Inflammatory macrophage treated with lipopolysaccharide for 4 hours (primary cell): ENCODE measurements around the gene TRIM62.
"Not testable (repeated sequence)": the region's sequence is repeated elsewhere in the genome, so short reads cannot be mapped to it uniquely, and the experiment has no call there.

Experiments
- DNase-seq: peaks from one replicate; pipeline ENCODE4 v3.0.0-alpha.2; 2020

TRIM62 gene

DNA sequence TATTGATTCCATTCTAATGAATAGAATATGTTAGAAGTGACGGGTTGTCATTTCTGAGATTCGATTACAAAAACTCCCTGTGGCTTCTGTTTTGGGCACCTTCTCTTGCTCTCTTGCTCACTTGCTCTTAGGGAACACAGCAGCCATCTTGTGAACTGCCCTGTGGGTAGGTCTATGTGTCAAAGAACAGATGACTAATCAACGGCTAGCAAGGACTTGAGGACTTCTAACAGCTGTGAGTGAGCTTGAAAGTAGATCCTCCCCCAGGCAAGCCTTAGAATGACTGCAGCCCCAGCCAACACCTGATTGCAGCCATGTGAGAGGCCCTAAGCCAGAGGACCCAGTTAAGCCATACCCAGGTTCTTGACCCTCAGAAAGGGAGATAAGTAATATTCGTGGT lies 51.5 kb downstream of the TRIM62 start:
- DNase-seq, result peak; percentile 24

- no peak for DNase-seq
Observed at GRCh38 chr1:33128781-33129180, 53.1 kb downstream of the TRIM62 start.

DNA sequence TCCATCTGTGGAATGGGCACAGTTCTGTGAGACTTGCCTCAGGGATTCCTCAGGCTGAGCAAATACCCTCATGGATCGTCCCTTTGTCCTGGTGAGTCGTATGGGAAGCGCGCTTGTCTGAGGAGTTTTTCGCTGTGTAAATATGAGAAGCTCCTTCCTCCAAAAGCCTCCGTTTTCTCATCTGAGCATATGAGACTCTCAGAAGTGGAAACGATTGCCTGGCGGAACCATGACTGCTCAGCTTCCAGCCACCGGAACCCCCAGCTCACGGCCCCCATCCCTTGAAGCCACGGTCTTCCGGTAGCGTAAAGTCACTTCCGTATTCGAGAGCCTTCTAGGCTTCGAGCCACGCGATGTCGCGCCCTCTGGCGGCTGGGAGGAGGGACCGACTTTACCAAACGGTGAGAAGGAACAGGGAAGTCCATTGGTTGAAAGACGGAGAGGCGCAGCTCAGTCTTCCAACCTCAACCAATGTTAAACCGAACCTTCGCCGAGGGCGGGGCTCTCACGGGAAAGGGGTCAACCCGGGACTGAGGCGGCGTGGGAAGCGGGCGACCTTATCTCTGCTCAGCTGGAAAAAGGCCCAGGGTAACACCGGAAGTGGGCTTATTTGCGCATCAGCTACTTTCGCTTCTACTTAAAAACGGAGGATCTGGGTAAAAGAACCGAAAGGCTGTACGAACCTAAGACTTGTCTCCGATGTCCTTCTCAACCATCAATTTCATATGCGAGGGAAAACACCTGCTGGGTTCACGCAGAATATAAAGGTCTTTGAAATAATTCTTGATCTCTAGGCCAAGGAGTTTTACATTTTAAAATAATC lies 54.6 kb downstream of the TRIM62 start:
- DNase-seq, result peak; percentile 100

DNA sequence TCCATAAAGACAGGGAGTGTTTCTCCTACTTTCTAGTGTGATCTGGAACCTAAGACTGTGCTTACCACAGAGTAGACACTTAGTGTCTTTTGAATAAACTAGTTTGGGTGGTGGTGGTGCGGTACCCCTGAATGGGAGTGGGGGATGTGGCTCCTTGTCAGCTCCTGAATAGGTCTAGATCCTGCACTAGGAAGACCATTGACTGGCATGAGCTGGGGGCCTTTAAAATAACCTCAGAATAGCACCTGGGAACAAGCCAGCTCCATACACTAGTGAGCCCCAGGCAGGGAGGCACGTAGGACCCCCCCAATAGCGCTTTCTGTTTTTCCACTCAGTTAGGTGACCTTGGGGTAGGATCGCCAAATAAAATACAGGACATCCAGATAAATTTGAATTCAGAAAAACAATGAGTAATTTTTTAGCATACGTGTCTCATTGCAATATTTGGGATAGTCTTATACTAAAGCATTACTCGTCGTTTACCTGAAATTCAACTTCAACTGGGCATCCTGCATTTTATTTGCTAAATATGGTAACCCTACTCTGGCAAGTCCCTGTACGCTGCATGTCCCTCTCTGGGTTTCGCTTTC lies 55.3 kb downstream of the TRIM62 start:
- DNase-seq, result no peak

DNA sequence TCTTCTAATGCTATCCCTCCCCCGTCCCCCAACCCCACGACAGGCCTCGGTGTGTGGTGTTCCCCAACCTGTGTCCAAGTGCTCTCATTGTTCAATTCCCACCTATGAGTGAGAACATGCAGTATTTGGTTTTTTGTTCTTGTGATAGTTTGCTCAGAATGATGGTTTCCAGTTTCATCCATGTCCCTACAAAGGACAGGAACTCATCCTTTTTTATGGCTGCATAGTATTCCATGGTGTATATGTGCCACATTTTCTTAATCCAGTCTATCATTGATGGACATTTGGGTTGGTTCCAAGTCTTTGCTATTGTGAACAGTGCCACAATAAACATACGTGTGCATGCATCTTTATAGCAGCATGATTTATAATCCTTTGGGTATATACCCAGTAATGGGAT lies 57.2 kb downstream of the TRIM62 start:
- DNase-seq, result not testable (repeated sequence)

GRCh38 chr1:33123266-33123665 lies 58.6 kb downstream of the TRIM62 start:
- DNase-seq, result no peak

GRCh38 chr1:33122483-33123178 lies 59.2 kb downstream of the TRIM62 start:
- no peak for DNase-seq

DNA sequence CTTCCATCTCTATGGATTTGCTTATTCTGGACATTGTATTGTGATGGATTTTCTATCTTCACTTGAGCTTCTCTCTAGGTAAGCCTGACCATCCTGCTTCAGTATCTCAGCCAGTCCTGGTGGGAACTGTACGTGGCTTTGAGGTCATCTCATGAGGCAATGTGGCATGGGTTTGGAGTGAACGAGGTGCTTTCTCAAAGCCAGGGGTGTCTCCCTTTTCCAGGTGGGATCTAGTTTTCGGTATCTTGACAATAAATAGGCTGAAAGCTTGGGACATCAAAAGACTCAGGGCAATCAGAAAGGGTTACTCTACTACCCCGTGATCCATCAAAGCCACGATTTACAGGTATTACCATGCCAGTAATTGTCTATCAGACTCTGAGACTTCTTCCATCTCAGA lies 60.1 kb downstream of the TRIM62 start:
- DNase-seq, result no peak

- no peak for DNase-seq
Observed at GRCh38 chr1:33120436-33121231, 61.2 kb downstream of the TRIM62 start.

- DNase-seq, result no peak
Observed at GRCh38 chr1:33119532-33120217, 62.2 kb downstream of the TRIM62 start.

DNA sequence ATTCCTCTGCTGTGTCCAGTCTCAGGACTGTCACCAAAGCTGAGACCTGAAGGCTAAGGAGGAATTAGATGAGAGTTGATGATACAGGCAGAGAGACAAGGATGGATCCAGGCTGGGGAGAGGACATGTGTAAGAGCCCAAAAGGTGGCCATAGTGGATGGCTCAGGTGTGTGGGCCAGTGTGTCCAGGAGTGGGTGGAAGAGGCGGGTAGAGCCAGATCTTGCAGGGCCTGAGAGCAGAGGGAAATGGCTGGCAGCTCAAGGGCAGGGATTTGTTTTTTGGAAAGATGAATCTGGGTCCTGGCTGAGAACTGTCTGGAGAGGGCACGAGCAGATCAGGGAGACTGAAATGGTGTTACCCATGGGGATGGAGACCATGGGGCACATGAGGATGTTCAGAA lies 62.8 kb downstream of the TRIM62 start:
- no peak for DNase-seq

GRCh38 chr1:33118274-33118673 lies 63.6 kb downstream of the TRIM62 start:
- peak; percentile 35 for DNase-seq

DNA sequence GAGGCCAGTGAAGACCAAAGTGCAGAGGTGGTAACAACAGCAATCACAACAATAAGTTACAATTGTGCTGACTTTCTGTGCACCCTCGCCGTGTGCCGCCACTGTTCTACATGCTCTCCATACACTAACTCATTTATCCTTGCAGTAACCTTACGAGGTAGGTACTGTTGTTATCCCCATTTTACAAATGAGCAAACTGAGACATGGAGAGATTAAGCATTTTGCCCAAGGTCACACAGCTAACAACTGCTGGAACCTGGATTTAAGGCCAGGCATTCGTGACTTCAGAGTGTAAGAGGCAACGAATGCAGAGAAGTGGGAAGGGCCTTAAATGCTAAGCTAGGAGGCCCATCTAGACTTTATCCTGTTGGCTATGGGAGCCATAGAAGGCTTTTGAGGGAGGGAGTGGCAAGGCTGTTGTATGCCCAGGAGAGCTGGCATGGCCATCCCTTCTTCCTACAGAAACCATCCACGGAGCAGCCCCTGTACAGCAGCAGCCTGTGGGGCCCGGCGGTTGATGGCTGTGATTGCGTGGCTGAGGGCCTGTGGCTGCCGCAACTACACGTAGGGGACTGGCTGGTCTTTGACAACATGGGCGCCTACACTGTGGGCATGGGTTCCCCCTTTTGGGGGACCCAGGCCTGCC lies 64.3 kb downstream of the TRIM62 start:
- DNase-seq, result no peak

- DNase-seq, result peak; percentile 16
Observed at GRCh38 chr1:33111965-33112364, 69.9 kb downstream of the TRIM62 start.

DNA sequence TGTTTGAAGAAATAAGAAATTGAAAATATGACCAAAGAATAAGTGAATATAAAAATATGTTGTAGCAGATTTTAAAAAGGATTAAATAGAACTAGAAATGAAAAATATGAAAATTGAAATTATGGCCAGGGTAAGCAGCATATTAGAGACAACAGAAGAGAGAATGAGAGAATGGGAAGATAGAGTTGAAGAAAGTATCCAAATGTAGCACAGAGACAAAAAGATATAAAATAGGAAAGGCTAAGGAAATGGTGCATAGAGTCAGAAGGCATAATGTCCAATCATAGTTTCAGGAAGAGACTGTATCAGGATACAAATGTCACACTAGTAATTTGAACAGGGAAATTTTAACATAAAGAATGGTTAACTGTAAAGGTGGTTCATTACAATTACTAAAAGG lies 71.4 kb downstream of the TRIM62 start:
- no peak for DNase-seq

GRCh38 chr1:33100119-33100415 lies 81.8 kb downstream of the TRIM62 start:
- DNase-seq, result not testable (repeated sequence)

DNA sequence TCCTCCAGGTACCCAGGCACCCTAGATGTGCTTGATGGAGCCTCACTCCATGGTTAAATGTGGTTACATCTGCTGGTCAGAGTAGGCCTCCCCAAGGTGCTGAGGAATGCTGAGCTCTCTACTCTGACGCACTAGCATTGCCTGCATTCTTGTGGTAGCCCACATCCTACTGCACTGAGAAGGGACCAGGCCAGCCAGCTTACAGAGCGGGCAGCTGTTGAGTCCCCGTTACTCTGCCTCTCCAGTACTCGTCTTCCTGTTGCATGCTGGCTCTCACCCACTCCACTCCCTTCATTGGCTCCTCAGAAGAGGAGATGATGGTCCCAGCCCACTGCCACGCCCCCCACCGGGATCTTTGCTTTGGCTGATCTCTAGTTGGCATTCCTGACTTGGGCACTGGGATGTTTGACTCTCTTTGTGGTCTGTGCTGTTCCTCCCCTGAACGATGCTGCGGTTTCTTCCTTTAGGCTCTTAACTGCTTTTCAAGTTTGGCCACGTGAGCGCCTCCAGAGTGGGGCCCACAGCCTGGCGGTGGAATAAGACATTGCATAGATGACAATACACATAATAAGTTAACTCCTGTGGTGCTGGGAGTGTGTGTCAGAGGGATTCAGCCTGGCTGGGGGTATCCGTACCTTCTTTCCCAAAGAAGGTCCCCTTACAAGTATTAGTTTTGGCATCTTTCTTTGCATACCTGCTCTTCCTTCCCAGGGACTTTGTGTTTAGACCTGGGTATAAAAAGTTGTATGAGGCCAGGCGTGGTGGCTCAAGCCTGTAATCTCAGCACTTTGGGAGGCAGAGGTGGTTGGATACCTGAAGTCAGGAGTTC lies 82.3 kb downstream of the TRIM62 start:
- DNase-seq, result no peak

- DNase-seq, result no peak
Observed at GRCh38 chr1:33098371-33098770, 83.5 kb downstream of the TRIM62 start.

DNA sequence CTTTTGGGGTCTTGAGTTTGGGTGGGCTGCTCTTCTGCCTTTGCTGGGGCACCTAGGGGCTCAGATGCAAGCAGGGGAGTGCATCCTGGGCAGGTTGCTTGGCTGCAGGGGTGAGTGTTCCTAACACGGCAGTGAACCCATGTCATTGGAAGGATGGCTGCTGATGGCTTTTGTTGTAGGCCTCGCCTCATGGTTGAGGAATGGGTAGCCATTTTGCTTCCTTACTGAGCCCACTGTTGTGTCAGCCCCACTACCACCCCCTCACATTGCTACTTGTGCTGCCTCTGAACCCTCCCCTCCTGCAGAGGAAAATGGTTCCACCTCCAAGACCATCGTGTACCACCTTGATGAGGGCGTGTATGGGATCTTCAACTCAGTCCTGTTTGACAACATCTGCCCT lies 84.1 kb downstream of the TRIM62 start:
- DNase-seq, result no peak

- DNase-seq, result no peak
Observed at GRCh38 chr1:33097137-33097611, 84.7 kb downstream of the TRIM62 start.

- no peak for DNase-seq
Observed at GRCh38 chr1:33096363-33097005, 85.4 kb downstream of the TRIM62 start.
